B cell (primary cell): ENCODE measurements around the gene FRMPD4. TPM values are rescaled to one million over a fixed set of nuclear protein-coding genes. Genes with fewer than 3 reads are reported as not detected.

ENCODE experiments used
- ATAC-seq: fragments of 200-7000 bp; cut with Tn5 transposase; one replicate; pipeline ENCODE4 v1.10.0; 2021; ENCODE audit warnings: low read depth, mild to moderate bottlenecking, moderate number of reproducible peaks, moderate library complexity
- CTCF ChIA-PET: fragments of 350-600 bp; sonication (Branson Sonifier 250); formaldehyde crosslinking; loops from one replicate; lab custom pipeline; 2021; ENCODE audit warnings: antibody characterized with exemption, inconsistent platforms; lab: Charles Lee
- POLR2A ChIA-PET: fragments of 350-600 bp; sonication (Branson Sonifier 250); formaldehyde crosslinking; loops from one replicate; lab custom pipeline; 2021; ENCODE audit warnings: antibody characterized with exemption; lab: Charles Lee
- DNase-seq: peaks from one replicate; pipeline ENCODE4 v3.0.0; 2013
- H2AFZ ChIP-seq: 2 replicates; pipeline ENCODE4 v1.6.1; 2012; ENCODE audit warnings: mild to moderate bottlenecking, low read depth, low read length; ENCODE audit not compliant: insufficient read depth, poor library complexity, severe bottlenecking
- H3K27ac ChIP-seq, 2 donors: 1 replicate in 1 of 2; 2 replicates in 1 of 2; pipeline ENCODE4 v1.5.1; 2012 to 2013; ENCODE audit warnings: low read length in 2 of 2, mild to moderate bottlenecking in 2 of 2, moderate library complexity in 1 of 2
- H3K27me3 ChIP-seq, 4 experiments: fragments of 200-600 bp in 1 of 4; sonication (generic) in 1 of 4; replicated peaks in 1 of 4; 1 replicate in 2 of 4; 2 replicates in 2 of 4; pipeline versions ENCODE4 v1.6.1 to v1.7.0; 2013 to 2016; ENCODE audit warnings: low read length in 3 of 4, mild to moderate bottlenecking in 2 of 4, mixed read lengths in 1 of 4, moderate library complexity in 1 of 4; ENCODE audit not compliant: insufficient read depth in 4 of 4, control insufficient read depth in 3 of 4; ENCODE audit errors: control extremely low read depth in 1 of 4
- H3K36me3 ChIP-seq, 2 experiments: replicated peaks in 1 of 2; 1 replicate in 1 of 2; 2 replicates in 1 of 2; pipeline versions ENCODE4 v1.6.1 to v1.7.1; 2013; ENCODE audit warnings: low read length in 1 of 2; ENCODE audit not compliant: insufficient read depth in 2 of 2, control insufficient read depth in 1 of 2; ENCODE audit errors: control extremely low read depth in 1 of 2, extremely low read depth in 1 of 2
- H3K4me1 ChIP-seq, 2 donors: fragments of 200-600 bp in 1 of 2; sonication (generic) in 1 of 2; 1 replicate in 1 of 2; 2 replicates in 1 of 2; pipeline versions ENCODE4 v1.5.1 to v1.6.1; 2013 to 2017; ENCODE audit warnings: low read length in 2 of 2; ENCODE audit not compliant: control insufficient read depth in 2 of 2, insufficient read depth in 2 of 2
- H3K4me2 ChIP-seq: replicated peaks from 2 replicates; pipeline ENCODE3; 2012; ENCODE audit warnings: mild to moderate bottlenecking, low read depth, low read length; ENCODE audit not compliant: poor library complexity, severe bottlenecking
- H3K4me3 ChIP-seq, 5 experiments: fragments of 200-600 bp in 1 of 5; sonication (generic) in 1 of 5; 1 replicate in 3 of 5; 2 replicates in 2 of 5; pipeline versions ENCODE4 v1.5.1 to v1.7.0; 2011 to 2016; ENCODE audit warnings: low read length in 4 of 5, mild to moderate bottlenecking in 4 of 5, low read depth in 2 of 5, control low read depth in 1 of 5, moderate library complexity in 1 of 5; ENCODE audit not compliant: insufficient read depth in 1 of 5; ENCODE audit errors: control extremely low read depth in 1 of 5, extremely low read depth in 1 of 5
- H3K79me2 ChIP-seq: fragments of 200-600 bp; sonication (generic); one replicate; pipeline ENCODE4 v1.6.0; 2016; ENCODE audit warnings: low read length; ENCODE audit not compliant: control insufficient read depth, insufficient read depth
- H3K9ac ChIP-seq: fragments of 200-600 bp; sonication (generic); 2 replicates; pipeline ENCODE4 v1.6.1; 2017; ENCODE audit warnings: mild to moderate bottlenecking, low read length, moderate library complexity
- H3K9me3 ChIP-seq, 3 donors: one replicate each; pipeline versions ENCODE4 v1.6.1 to v1.7.1; 2013; ENCODE audit warnings: low read length in 2 of 3; ENCODE audit not compliant: control insufficient read depth in 2 of 3, insufficient read depth in 1 of 3; ENCODE audit errors: control extremely low read depth in 1 of 3
- H4K20me1 ChIP-seq: 2 replicates; pipeline ENCODE4 v1.6.0; 2012; ENCODE audit warnings: mild to moderate bottlenecking, low read length; ENCODE audit not compliant: insufficient read depth, control insufficient read depth, poor library complexity, severe bottlenecking
- H3K27ac Mint-ChIP-seq: one replicate; pipeline ENCODE4 v1.8.0; 2021; ENCODE audit warnings: mixed read lengths
- H3K27me3 Mint-ChIP-seq: one replicate; pipeline ENCODE4 v1.8.0; 2021; ENCODE audit warnings: mixed read lengths
- H3K4me1 Mint-ChIP-seq: one replicate; pipeline ENCODE4 v1.8.0; 2021; ENCODE audit warnings: mixed read lengths
- H3K4me3 Mint-ChIP-seq: one replicate; pipeline ENCODE4 v1.8.0; 2021; ENCODE audit warnings: mixed read lengths
- H3K9me3 Mint-ChIP-seq: one replicate; pipeline ENCODE4 v1.8.0; 2022; ENCODE audit warnings: mixed read lengths; ENCODE audit not compliant: insufficient read depth
- EZH2 ChIP-seq: IDR thresholded peaks from 2 replicates; pipeline ENCODE4 v1.6.1; 2012; ENCODE audit warnings: borderline replicate concordance, low read depth, mild to moderate bottlenecking, moderate library complexity, low read length; ENCODE audit not compliant: insufficient read depth, poor library complexity, severe bottlenecking
- intact Hi-C: fragments of 100-400 bp; cut with micrococcal nuclease; formaldehyde crosslinking; loops from one replicate; pipeline ENCODE4 v1.10.0; 2022
- polyA plus RNA-seq: library from polyadenylated mRNA; depleted of rRNA; stranded (reverse); fragments of >200 nt; gene quantifications from 2 replicates; pipeline ENCODE4 v1.2.3, GENCODE V29; 2012
- total RNA-seq, 2 donors: library from RNA; stranded (reverse); fragments of 120-200 nt in 1 of 2; gene quantifications; 1 replicate in 1 of 2; 2 replicates in 1 of 2; pipeline versions ENCODE4 v1.2.3 to v1.2.4, GENCODE V29; 2013 to 2022
- TF ChIP-seq, protein P1 (sequence below): fragments of 200-600 bp; IDR thresholded peaks from one replicate; pipeline ENCODE4 v1.8.0; 2022; ENCODE audit warnings: antibody characterized with exemption, mild to moderate bottlenecking

The FRMPD4 gene
- total and polyA plus RNA-seq, 2 donors (not counting 1 experiment from before 2014, with no cell fraction given): not detected

DNA sequence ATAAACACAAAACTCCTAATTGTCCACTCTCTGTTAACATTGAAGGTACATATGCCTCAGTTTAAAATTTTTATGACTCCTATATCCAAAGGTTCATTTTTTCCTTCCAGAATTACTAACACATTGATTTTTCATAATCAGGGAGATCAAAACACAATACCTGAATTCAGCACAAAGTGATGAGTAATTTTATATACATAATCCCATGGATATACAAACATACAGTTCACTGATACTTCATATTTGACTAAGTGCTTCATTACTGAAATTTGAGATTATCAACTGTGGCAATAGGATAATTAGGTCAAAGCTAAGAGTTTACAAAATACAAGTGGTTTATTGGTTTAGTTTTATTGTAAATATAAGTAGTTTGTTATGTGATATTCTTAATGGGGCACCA lies 476.8 kb downstream of the FRMPD4 start:
- no peak for DNase-seq
- POLR2A ChIA-PET: no interaction called here

DNA sequence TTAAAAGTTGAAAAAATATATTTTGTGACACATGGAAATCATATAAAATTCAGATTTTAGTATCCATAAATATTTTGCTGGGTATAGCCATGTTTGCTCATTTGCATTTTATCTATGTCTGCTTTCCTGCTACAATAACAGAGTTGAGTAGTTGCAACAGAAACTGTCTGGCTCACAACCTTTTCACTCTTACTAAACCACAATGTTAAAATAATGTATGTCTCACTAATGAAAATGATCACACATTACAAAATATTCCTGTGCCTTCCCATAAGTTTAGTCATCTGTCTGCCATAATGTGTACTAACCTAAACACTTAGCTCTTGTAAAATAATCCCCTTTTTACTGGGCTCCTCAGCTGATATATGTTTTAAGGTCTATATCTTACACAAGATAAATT lies 479.0 kb downstream of the FRMPD4 start:
- no peak for DNase-seq
- Histone ChIP-seq H3K9ac (no peak overlapping the region), H3K4me1 (no peaks in the 10 kb centered on the region), H3K9me3 (peaks cover 0 to 7% (median 0%) of the 10 kb centered on the region in 3 donors), H3K4me3 (no peak overlapping the region), H4K20me1 (no peaks in the 10 kb centered on the region), H3K79me2 (no peaks in the 10 kb centered on the region), H3K27me3 (no peaks in the 10 kb centered on the region), H2AFZ (no peak overlapping the region), H3K4me2 (no peak overlapping the region), H3K36me3 (no peaks in the 10 kb centered on the region), H3K27ac (no peak overlapping the region)
- Mint-ChIP-seq H3K4me3 (no peak overlapping the region), H3K9me3 (no peaks in the 10 kb centered on the region), H3K27ac (no peak overlapping the region), H3K4me1 (no peaks in the 10 kb centered on the region), H3K27me3 (no peaks in the 10 kb centered on the region)
- CTCF ChIA-PET: no interaction called here
- POLR2A ChIA-PET: no interaction called here
- no peak for ATAC-seq
- TF ChIP-seq, protein P1, sequence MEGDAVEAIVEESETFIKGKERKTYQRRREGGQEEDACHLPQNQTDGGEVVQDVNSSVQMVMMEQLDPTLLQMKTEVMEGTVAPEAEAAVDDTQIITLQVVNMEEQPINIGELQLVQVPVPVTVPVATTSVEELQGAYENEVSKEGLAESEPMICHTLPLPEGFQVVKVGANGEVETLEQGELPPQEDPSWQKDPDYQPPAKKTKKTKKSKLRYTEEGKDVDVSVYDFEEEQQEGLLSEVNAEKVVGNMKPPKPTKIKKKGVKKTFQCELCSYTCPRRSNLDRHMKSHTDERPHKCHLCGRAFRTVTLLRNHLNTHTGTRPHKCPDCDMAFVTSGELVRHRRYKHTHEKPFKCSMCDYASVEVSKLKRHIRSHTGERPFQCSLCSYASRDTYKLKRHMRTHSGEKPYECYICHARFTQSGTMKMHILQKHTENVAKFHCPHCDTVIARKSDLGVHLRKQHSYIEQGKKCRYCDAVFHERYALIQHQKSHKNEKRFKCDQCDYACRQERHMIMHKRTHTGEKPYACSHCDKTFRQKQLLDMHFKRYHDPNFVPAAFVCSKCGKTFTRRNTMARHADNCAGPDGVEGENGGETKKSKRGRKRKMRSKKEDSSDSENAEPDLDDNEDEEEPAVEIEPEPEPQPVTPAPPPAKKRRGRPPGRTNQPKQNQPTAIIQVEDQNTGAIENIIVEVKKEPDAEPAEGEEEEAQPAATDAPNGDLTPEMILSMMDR: no peak
- TF ChIP-seq EZH2: no peak
- intact Hi-C loops: no loop called here

More for the DNA sequence above, 476.8 kb downstream of the FRMPD4 start:
- no peak for ATAC-seq
- Histone ChIP-seq H3K79me2 (no peaks in the 10 kb centered on the region), H3K4me3 (no peak overlapping the region), H3K36me3 (no peaks in the 10 kb centered on the region), H4K20me1 (no peaks in the 10 kb centered on the region), H2AFZ (no peak overlapping the region), H3K4me1 (no peaks in the 10 kb centered on the region), H3K4me2 (no peak overlapping the region), H3K9ac (no peak overlapping the region), H3K27me3 (no peaks in the 10 kb centered on the region), H3K27ac (no peak overlapping the region), H3K9me3 (peaks cover 0 to 2% (median 0%) of the 10 kb centered on the region in 3 donors)
- H3K27ac Mint-ChIP-seq: no peak overlapping the region
- no peaks in the 10 kb centered on the region for H3K4me1 Mint-ChIP-seq
- CTCF ChIA-PET: no interaction called here
- no peaks in the 10 kb centered on the region for H3K9me3 Mint-ChIP-seq
- no peak for TF ChIP-seq EZH2
- TF ChIP-seq, protein P1: no peak
- H3K4me3 Mint-ChIP-seq: no peak overlapping the region
- no peaks in the 10 kb centered on the region for H3K27me3 Mint-ChIP-seq
- intact Hi-C loops: no loop called here
